H1 (cell line): ENCODE measurements around the gene CNGA2. TPM values are rescaled to one million over a fixed set of nuclear protein-coding genes. Genes with fewer than 3 reads are reported as not detected.

Experiments used
- CTCF ChIA-PET: fragments of 300-600 bp; sonication (Branson Sonifier 250); formaldehyde crosslinking; loops from one replicate; lab custom pipeline; 2021; ENCODE audit not compliant: partially characterized antibody; lab: Charles Lee
- POLR2A ChIA-PET: fragments of 300-600 bp; sonication (Branson Sonifier 250); formaldehyde crosslinking; loops from one replicate; lab custom pipeline; 2021; ENCODE audit warnings: inconsistent platforms; ENCODE audit not compliant: partially characterized antibody; lab: Charles Lee
- DNase-seq, 2 experiments: peaks; one replicate each; pipeline versions ENCODE4 v3.0.0 to v3.0.0-alpha.2; 2010 to 2022; ENCODE audit warnings: low spot score in 2 of 2, low read depth in 1 of 2, mixed read lengths in 1 of 2
- FAIRE-seq: peaks from 2 replicates; lab custom pipeline; 2011; peaks lifted over from hg19 to GRCh38; lab: Jason Lieb, UNC
- H2AFZ ChIP-seq: 2 replicates; pipeline ENCODE4 v1.8.1; 2012; ENCODE audit warnings: low read length, inconsistent platforms
- H2AK5ac ChIP-seq: 2 replicates; pipeline ENCODE4 v1.6.1; 2013; ENCODE audit warnings: low read depth, low read length
- H2BK120ac ChIP-seq: replicated peaks from 2 replicates; pipeline ENCODE3; 2013; ENCODE audit warnings: low read depth, low read length, inconsistent platforms
- H2BK12ac ChIP-seq: 2 replicates; pipeline ENCODE4 v1.6.1; 2013; ENCODE audit warnings: low read depth, low read length
- H2BK15ac ChIP-seq: 2 replicates; pipeline ENCODE4 v1.6.1; 2013; ENCODE audit warnings: low read length
- H2BK20ac ChIP-seq: 2 replicates; pipeline ENCODE4 v1.6.1; 2013; ENCODE audit warnings: low read length
- H2BK5ac ChIP-seq: 2 replicates; pipeline ENCODE4 v1.6.1; 2013; ENCODE audit warnings: low read depth, low read length
- H3K14ac ChIP-seq: 2 replicates; pipeline ENCODE4 v1.6.1; 2013; ENCODE audit warnings: inconsistent platforms; ENCODE audit not compliant: insufficient read length
- H3K18ac ChIP-seq: 2 replicates; pipeline ENCODE4 v1.6.1; 2013; ENCODE audit warnings: low read length; ENCODE audit errors: extremely low read depth
- H3K23ac ChIP-seq: 2 replicates; pipeline ENCODE4 v1.6.1; 2013; ENCODE audit warnings: inconsistent platforms; ENCODE audit not compliant: insufficient read length
- H3K23me2 ChIP-seq: 2 replicates; pipeline ENCODE4 v1.6.1; 2013; ENCODE audit warnings: low read depth, low read length
- H3K27ac ChIP-seq: 2 replicates; pipeline ENCODE4 v1.6.1; 2011; ENCODE audit warnings: low read depth, low read length, inconsistent platforms
- H3K27me3 ChIP-seq, 4 experiments: replicated peaks in 1 of 4; 1 replicate in 1 of 4; 2 replicates in 3 of 4; pipeline versions ENCODE4 v1.6.1 to v1.8.1; 2011 to 2013; ENCODE audit warnings: low read length in 3 of 4, mild to moderate bottlenecking in 3 of 4, inconsistent platforms in 2 of 4, mixed read lengths in 2 of 4, moderate library complexity in 1 of 4; ENCODE audit not compliant: control insufficient read depth in 3 of 4, insufficient read depth in 3 of 4; ENCODE audit errors: extremely low read depth in 1 of 4
- H3K36me3 ChIP-seq, 4 experiments: 2 replicates each; pipeline versions ENCODE4 v1.6.1 to v1.8.1; 2011 to 2013; ENCODE audit warnings: mild to moderate bottlenecking in 4 of 4, low read length in 3 of 4, moderate library complexity in 2 of 4, control low read depth in 1 of 4, inconsistent platforms in 1 of 4; ENCODE audit not compliant: insufficient read depth in 4 of 4, control insufficient read depth in 2 of 4
- H3K4ac ChIP-seq: replicated peaks from 2 replicates; pipeline ENCODE3; 2013; ENCODE audit warnings: low read length, low read depth, mixed read lengths, inconsistent platforms; ENCODE audit not compliant: insufficient read length
- H3K4me1 ChIP-seq, 4 experiments: replicated peaks in 1 of 4; 1 replicate in 1 of 4; 2 replicates in 3 of 4; pipeline versions ENCODE4 v1.6.1 to v1.8.1; 2011 to 2013; ENCODE audit warnings: low read length in 3 of 4, inconsistent platforms in 2 of 4, mixed read lengths in 1 of 4; ENCODE audit not compliant: insufficient read depth in 4 of 4, control insufficient read depth in 3 of 4
- H3K4me2 ChIP-seq, 2 experiments: 2 replicates each; pipeline versions ENCODE4 v1.6.1 to v1.8.1; 2011 to 2013; ENCODE audit warnings: low read depth in 2 of 2, low read length in 2 of 2, control low read depth in 1 of 2, inconsistent platforms in 1 of 2, mild to moderate bottlenecking in 1 of 2; ENCODE audit not compliant: insufficient read depth in 1 of 2
- H3K4me3 ChIP-seq, 4 experiments: fragments of 200-600, 300-600 bp in 1 of 4; sonication (generic), shearing (Covaris generic), sonication (Bioruptor Twin) in 1 of 4; 2 replicates each; pipeline versions ENCODE4 v1.5.1 to v1.8.1; 2011 to 2016; ENCODE audit warnings: low read length in 4 of 4, low read depth in 3 of 4, control low read depth in 2 of 4, inconsistent platforms in 2 of 4, mild to moderate bottlenecking in 2 of 4, mixed read lengths in 1 of 4, moderate library complexity in 1 of 4; ENCODE audit not compliant: insufficient read depth in 2 of 4; ENCODE audit errors: extremely low read depth in 1 of 4
- H3K56ac ChIP-seq: replicated peaks from 2 replicates; pipeline ENCODE3; 2013; ENCODE audit warnings: low read depth, mild to moderate bottlenecking, mixed read lengths, low read length, inconsistent platforms; ENCODE audit not compliant: insufficient read length
- H3K79me1 ChIP-seq: 2 replicates; pipeline ENCODE4 v1.6.1; 2013; ENCODE audit warnings: low read depth, low read length, control low read depth
- H3K79me2 ChIP-seq, 2 experiments: 2 replicates each; pipeline versions ENCODE4 v1.6.1 to v1.8.1; 2012 to 2013; ENCODE audit warnings: low read length in 2 of 2, mild to moderate bottlenecking in 2 of 2, inconsistent platforms in 1 of 2; ENCODE audit not compliant: insufficient read depth in 2 of 2, control insufficient read depth in 1 of 2
- H3K9ac ChIP-seq, 4 experiments: replicated peaks in 1 of 4; 1 replicate in 1 of 4; 2 replicates in 3 of 4; pipeline versions ENCODE4 v1.6.1 to v1.8.1; 2011 to 2013; ENCODE audit warnings: low read depth in 3 of 4, low read length in 3 of 4, control low read depth in 2 of 4, mild to moderate bottlenecking in 2 of 4, moderate library complexity in 2 of 4, inconsistent platforms in 1 of 4; ENCODE audit errors: extremely low read depth in 1 of 4
- H3K9me3 ChIP-seq, 2 experiments: 2 replicates each; pipeline versions ENCODE4 v1.6.1 to v1.8.1; 2012 to 2013; ENCODE audit warnings: mild to moderate bottlenecking in 2 of 2, moderate library complexity in 2 of 2, control low read depth in 1 of 2, inconsistent platforms in 1 of 2, low read depth in 1 of 2, low read length in 1 of 2, mixed read lengths in 1 of 2; ENCODE audit not compliant: insufficient read depth in 2 of 2
- H4K20me1 ChIP-seq, 2 experiments: replicated peaks in 1 of 2; 2 replicates each; pipeline versions ENCODE3 to v1.8.1; 2011 to 2013; ENCODE audit warnings: inconsistent platforms in 2 of 2, low read length in 2 of 2, mild to moderate bottlenecking in 1 of 2; ENCODE audit not compliant: insufficient read depth in 2 of 2, control insufficient read depth in 1 of 2
- H4K5ac ChIP-seq: 2 replicates; pipeline ENCODE4 v1.6.1; 2013; ENCODE audit warnings: low read length, low read depth, mixed read lengths, inconsistent platforms; ENCODE audit not compliant: insufficient read length
- H4K8ac ChIP-seq: 2 replicates; pipeline ENCODE4 v1.8.0; 2013; ENCODE audit warnings: mild to moderate bottlenecking, moderate library complexity, low read length, inconsistent platforms; ENCODE audit not compliant: insufficient read depth; ENCODE audit errors: extremely low read depth
- H4K91ac ChIP-seq: replicated peaks from 2 replicates; pipeline ENCODE3; 2013; ENCODE audit warnings: low read length, mixed read lengths, inconsistent platforms; ENCODE audit not compliant: insufficient read length
- BCL11A ChIP-seq, 2 experiments: IDR thresholded peaks; one replicate each; pipeline ENCODE4 v1.6.1; 2011; ENCODE audit warnings: low read depth in 2 of 2, low read length in 2 of 2, mild to moderate bottlenecking in 2 of 2
- CHD2 ChIP-seq: IDR thresholded peaks from 2 replicates; pipeline ENCODE4 v1.6.1; 2012; ENCODE audit warnings: low read length, improper control_type of control experiment
- CREB1 ChIP-seq: IDR thresholded peaks from 2 replicates; pipeline ENCODE4 v1.6.1; 2012; ENCODE audit warnings: inconsistent platforms
- E2F6 ChIP-seq: IDR thresholded peaks from 2 replicates; pipeline ENCODE4 v1.6.1; 2012; ENCODE audit warnings: inconsistent platforms
- EGR1 ChIP-seq: IDR thresholded peaks from 2 replicates; pipeline ENCODE4 v1.6.1; 2011; ENCODE audit warnings: low read depth, low read length, borderline replicate concordance
- GTF2F1 ChIP-seq: IDR thresholded peaks from 2 replicates; pipeline ENCODE4 v1.6.1; 2012; ENCODE audit warnings: low read depth, low read length, improper control_type of control experiment, borderline replicate concordance
- HDAC6 ChIP-seq: IDR thresholded peaks from one replicate; pipeline ENCODE4 v1.7.1; 2012; ENCODE audit warnings: low read depth, mild to moderate bottlenecking, inconsistent platforms, low read length, moderate library complexity
- NRF1 ChIP-seq: IDR thresholded peaks from 2 replicates; pipeline ENCODE4 v1.6.1; 2011; ENCODE audit warnings: mild to moderate bottlenecking, low read depth, low read length, improper control_type of control experiment
- SIN3A ChIP-seq, 2 experiments: IDR thresholded peaks in 1 of 2; conservative IDR thresholded peaks in 1 of 2; 2 replicates each; pipeline ENCODE4 v1.6.1; 2011 to 2012; ENCODE audit warnings: low read length in 2 of 2, improper control_type of control experiment in 1 of 2, low read depth in 1 of 2, mild to moderate bottlenecking in 1 of 2
- SP1 ChIP-seq: IDR thresholded peaks from 2 replicates; pipeline ENCODE4 v1.6.1; 2011; ENCODE audit warnings: low read depth, low read length
- SUZ12 ChIP-seq: fragments of 200-600 bp; sonication (generic); IDR thresholded peaks from 2 replicates; pipeline ENCODE4 v1.6.1; 2012; ENCODE audit warnings: mild to moderate bottlenecking, inconsistent platforms, low read length, moderate library complexity, mixed read lengths
- YY1 ChIP-seq: IDR thresholded peaks from 2 replicates; pipeline ENCODE4 v1.6.1; 2011; ENCODE audit warnings: low read depth, mild to moderate bottlenecking, low read length
- WGBS, 2 experiments: shearing (Covaris generic) in 1 of 2; methylation state at CpG; one replicate each; pipeline versions ENCODE4 v1.1.6 to v1.1.7; 2013 to 2015; ENCODE audit warnings: low lambda C conversion rate in 2 of 2, mixed read lengths in 2 of 2, inconsistent platforms in 1 of 2, low coverage in 1 of 2, missing lambda C conversion rate in 1 of 2; ENCODE audit not compliant: insufficient replicate concordance in 2 of 2, insufficient coverage in 1 of 2, insufficient read length in 1 of 2; ENCODE audit errors: extremely low coverage in 1 of 2, missing lambda C conversion rate in 1 of 2; 5-methylcytosine and 5-hydroxymethylcytosine counted together
- polyA plus RNA-seq, 7 experiments: library from polyadenylated mRNA; depleted of rRNA in 3 of 7; stranded (reverse) in 5 of 7; unstranded in 2 of 7; fragments of >200 nt in 5 of 7; fragments of 200-250 nt in 2 of 7; gene quantifications; 1 replicate in 5 of 7; 2 replicates in 1 of 7; 4 replicates in 1 of 7; pipeline versions ENCODE4 v1.2.1 to v1.2.3, GENCODE V29; 2011 to 2013; ENCODE audit warnings: missing spikeins in 2 of 7, mixed read lengths in 2 of 7
- total RNA-seq: library from RNA; stranded (reverse); fragmentation: NEBNext Ultra II Directional; extraction: Animal tissue kit (Norgen Biotek cat#: 25700); gene quantifications from 2 replicates; pipeline ENCODE4 v1.2.1, GENCODE V29; 2021

Gene CNGA2
- total and polyA plus RNA-seq, 2 of the 8 experiments (the other 6 are each of a cell fraction or from before 2014, with no cell fraction given), result not detected

GRCh38 chrX:151743651-151744470 is 9.3 kb downstream of the CNGA2 start:
- Histone ChIP-seq H2BK15ac (no peak overlapping the region), H3K79me1 (no peaks in the 10 kb centered on the region), H4K20me1 (no peaks in the 10 kb centered on the region), H3K56ac (no peak overlapping the region), H3K23ac (no peak overlapping the region), H3K79me2 (no peaks in the 10 kb centered on the region), H4K91ac (no peak overlapping the region), H3K9me3 (no peaks in the 10 kb centered on the region), H2BK12ac (no peak overlapping the region), H3K18ac (no peak overlapping the region), H3K27ac (no peak overlapping the region), H3K14ac (no peak overlapping the region), H4K5ac (no peak overlapping the region), H3K27me3 (no peaks in the 10 kb centered on the region), H3K36me3 (no peaks in the 10 kb centered on the region), H3K9ac (no peak overlapping the region), H2AK5ac (no peak overlapping the region), H2BK20ac (no peak overlapping the region), H4K8ac (no peak overlapping the region; the same call in 1 of the 2 replicates), H2BK120ac (no peak overlapping the region), H3K4ac (no peak overlapping the region), H3K4me2 (no peak overlapping the region), H3K4me1 (no peaks in the 10 kb centered on the region), H3K23me2 (no peaks in the 10 kb centered on the region), H2BK5ac (no peak overlapping the region), H2AFZ (no peak overlapping the region), H3K4me3 (no peak overlapping the region)
- ChIA-PET POLR2A (no interaction called here), CTCF (interaction anchor here (1.0 to 1.1 kb wide), 2 partner anchors 10 to 889 kb away, joined by 3 to 4 read pairs; no protein-coding TSS in a partner anchor)
- WGBS, 2 experiments, result 94% methylated on average over 19 of the region's 21 CpGs; no CpG with 5 or more reads in 1 of the 2 experiments
- DNase-seq (no peak), FAIRE-seq (no peak)
- TF ChIP-seq E2F6 (no peak), SIN3A (conservative IDR thresholded peaks at IDR 0.05 in 1 of 2, IDR thresholded peaks at IDR 0.05 in 1 of 2; ENCODE audit: low read depth in 1 of 2, low read length in 2 of 2) (no peak), HDAC6 (no peak), BCL11A (IDR thresholded peaks at IDR 0.05; ENCODE audit: low read depth in 2 of 2, low read length in 2 of 2) (no peak), GTF2F1 (no peak), SUZ12 (no peak), EGR1 (no peak), NRF1 (no peak), CHD2 (no peak), CREB1 (no peak), YY1 (no peak), SP1 (no peak)
